ENCODE measurements around the gene CAPRIN2. TPM values are rescaled to one million over a fixed set of nuclear protein-coding genes. Genes with fewer than 3 reads are reported as not detected.

The CAPRIN2 gene
- total RNA-seq, 1 donor from 2014 or later = 28.9 TPM

GRCh38 chr12:30744321-30744720 is 10.4 kb downstream of the CAPRIN2 start:
- H3K9me3 Mint-ChIP-seq = peaks cover 4% of the 10 kb centered on the region
- peaks cover 18% of the 10 kb centered on the region for H3K36me3 Mint-ChIP-seq (ENCODE audit: low read depth)
- H3K4me3 Mint-ChIP-seq = no peak overlapping the region
- H3K4me1 Mint-ChIP-seq = no peaks in the 10 kb centered on the region
- TF ChIP-seq CTCF (conservative IDR thresholded peaks at IDR 0.05) = no peak
- H3K27ac Mint-ChIP-seq (ENCODE audit: unreplicated experiment) = no peak overlapping the region
- DNase-seq (ENCODE audit: low read depth, low spot score) = no peak
- H3K27me3 Mint-ChIP-seq (ENCODE audit: low read depth) = no peaks in the 10 kb centered on the region

GRCh38 chr12:30740274-30740673 is 14.5 kb downstream of the CAPRIN2 start:
- no peak for DNase-seq (ENCODE audit: low read depth, low spot score)
- Mint-ChIP-seq H3K27me3 (ENCODE audit: low read depth) (no peaks in the 10 kb centered on the region), H3K36me3 (ENCODE audit: low read depth) (peaks cover 16% of the 10 kb centered on the region), H3K27ac (ENCODE audit: unreplicated experiment) (no peak overlapping the region), H3K4me1 (peaks cover 2% of the 10 kb centered on the region), H3K4me3 (no peak overlapping the region), H3K9me3 (no peaks in the 10 kb centered on the region)
- TF ChIP-seq CTCF (conservative IDR thresholded peaks at IDR 0.05) = no peak

GRCh38 chr12:30739020-30739419 is 15.7 kb downstream of the CAPRIN2 start:
- Mint-ChIP-seq H3K27ac (ENCODE audit: unreplicated experiment) (no peak overlapping the region), H3K27me3 (ENCODE audit: low read depth) (no peaks in the 10 kb centered on the region), H3K4me3 (no peak overlapping the region), H3K9me3 (no peaks in the 10 kb centered on the region), H3K4me1 (peaks cover 14% of the 10 kb centered on the region), H3K36me3 (ENCODE audit: low read depth) (peaks cover 16% of the 10 kb centered on the region)
- TF ChIP-seq CTCF (conservative IDR thresholded peaks at IDR 0.05) = no peak
- no peak for DNase-seq (ENCODE audit: low read depth, low spot score)

GRCh38 chr12:30732954-30733637 is 21.7 kb downstream of the CAPRIN2 start:
- Mint-ChIP-seq H3K9me3 (no peaks in the 10 kb centered on the region), H3K27ac (ENCODE audit: unreplicated experiment) (peak overlapping the region; percentile 77), H3K27me3 (ENCODE audit: low read depth) (no peaks in the 10 kb centered on the region), H3K4me1 (peaks cover 55% of the 10 kb centered on the region), H3K4me3 (peak overlapping the region; percentile 4), H3K36me3 (ENCODE audit: low read depth) (peaks cover 16% of the 10 kb centered on the region)
- DNase-seq (ENCODE audit: low read depth, low spot score) = no peak
- TF ChIP-seq CTCF (conservative IDR thresholded peaks at IDR 0.05) = no peak

- H3K27ac Mint-ChIP-seq (ENCODE audit: unreplicated experiment) = no peak overlapping the region
Observed at GRCh38 chr12:30730011-30730410, 24.7 kb downstream of the CAPRIN2 start.

More at GRCh38 chr12:30730011-30730410, 24.7 kb downstream of the CAPRIN2 start:
- no peaks in the 10 kb centered on the region for H3K9me3 Mint-ChIP-seq
- TF ChIP-seq CTCF (conservative IDR thresholded peaks at IDR 0.05) = no peak
- no peaks in the 10 kb centered on the region for H3K27me3 Mint-ChIP-seq (ENCODE audit: low read depth)
- H3K36me3 Mint-ChIP-seq (ENCODE audit: low read depth) = peaks cover 11% of the 10 kb centered on the region
- peaks cover 50% of the 10 kb centered on the region for H3K4me1 Mint-ChIP-seq
- DNase-seq (ENCODE audit: low read depth, low spot score) = no peak
- no peak overlapping the region for H3K4me3 Mint-ChIP-seq
